ACC112 (cell line): ENCODE data around the gene CRYZ.

Source experiments
- H2AFZ ChIP-seq: fragments of 200-600 bp; sonication (generic); one replicate; pipeline ENCODE4 v1.6.0; 2017; ENCODE audit warnings: antibody characterized with exemption, low read length; ENCODE audit not compliant: unreplicated experiment
- H3K27ac ChIP-seq: fragments of 200-600 bp; sonication (generic); 2 replicates; pipeline ENCODE4 v1.5.1; 2014; ENCODE audit warnings: low read depth, mild to moderate bottlenecking, antibody characterized with exemption, low read length, moderate library complexity
- H3K27me3 ChIP-seq: fragments of 200-600 bp; sonication (generic); 2 replicates; pipeline ENCODE4 v1.6.1; 2014; ENCODE audit warnings: mild to moderate bottlenecking, antibody characterized with exemption, low read length, moderate library complexity, mixed read lengths; ENCODE audit not compliant: insufficient read depth
- H3K36me3 ChIP-seq: fragments of 200-600 bp; sonication (generic); 2 replicates; pipeline ENCODE4 v1.6.1; 2016; ENCODE audit warnings: mild to moderate bottlenecking, antibody characterized with exemption, low read length, moderate library complexity, mixed read lengths; ENCODE audit not compliant: insufficient read depth
- H3K4me1 ChIP-seq: fragments of 200-600 bp; sonication (generic); one replicate; pipeline ENCODE4 v1.6.1; 2016; ENCODE audit warnings: low read length, mixed read lengths; ENCODE audit not compliant: insufficient read depth, unreplicated experiment, control insufficient read depth
- H3K4me3 ChIP-seq: fragments of 200-600 bp; sonication (generic); 2 replicates; pipeline ENCODE4 v1.5.1; 2014; ENCODE audit warnings: mild to moderate bottlenecking, low read depth, low read length
- H3K79me2 ChIP-seq: fragments of 200-600 bp; sonication (generic); one replicate; pipeline ENCODE4 v1.6.0; 2016; ENCODE audit warnings: low read length; ENCODE audit not compliant: control insufficient read depth, unreplicated experiment, insufficient read depth

CRYZ gene

GRCh38 chr1:74729741-74730478 is 2.9 kb downstream of the CRYZ start:
- peak overlapping the region; percentile 28 for H2AFZ ChIP-seq
- H3K27me3 ChIP-seq: no peaks in the 10 kb centered on the region
- peaks cover 34% of the 10 kb centered on the region for H3K4me1 ChIP-seq
- peaks cover 3% of the 10 kb centered on the region; the same call in 1 of the 2 replicates for H3K36me3 ChIP-seq
- peak overlapping the region; percentile 32 for H3K27ac ChIP-seq
- H3K79me2 ChIP-seq: peaks cover 46% of the 10 kb centered on the region
- peak overlapping the region; percentile 38; the same call in 1 of the 2 replicates for H3K4me3 ChIP-seq

DNA sequence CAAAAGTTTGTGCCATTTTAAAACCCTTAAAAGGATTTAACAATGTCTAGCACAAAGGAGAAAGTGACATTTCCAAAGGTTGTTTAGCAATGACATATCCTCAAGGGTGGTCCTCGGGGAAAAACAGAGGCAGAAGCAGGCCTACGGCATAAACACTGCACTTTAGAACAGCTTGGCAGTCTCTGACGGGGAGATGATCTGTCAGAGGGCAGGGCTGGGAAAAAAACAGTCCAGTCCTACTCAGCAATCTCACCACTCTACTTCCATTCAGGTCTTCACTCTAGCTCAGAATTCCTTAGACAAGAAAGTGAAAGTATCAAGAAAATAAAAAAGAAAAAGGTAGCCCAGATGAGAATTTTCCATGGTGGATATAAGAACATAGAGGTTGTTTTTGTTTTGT is 4.1 kb downstream of the CRYZ start:
- no peaks in the 10 kb centered on the region for H3K27me3 ChIP-seq
- H2AFZ ChIP-seq: no peak overlapping the region
- H3K27ac ChIP-seq: no peak overlapping the region
- H3K4me1 ChIP-seq: peaks cover 28% of the 10 kb centered on the region
- H3K4me3 ChIP-seq: 0 out of 2 replicates have a peak overlapping the region, but pooled peaks have one; percentile 6
- H3K79me2 ChIP-seq: peaks cover 34% of the 10 kb centered on the region
- H3K36me3 ChIP-seq: peaks cover 9% of the 10 kb centered on the region; the same call in 1 of the 2 replicates

GRCh38 chr1:74726063-74726462 is 6.8 kb downstream of the CRYZ start:
- Histone ChIP-seq H3K79me2 (peaks cover 24% of the 10 kb centered on the region), H3K27me3 (no peaks in the 10 kb centered on the region), H3K4me3 (no peak overlapping the region), H3K36me3 (peaks cover 15% of the 10 kb centered on the region; the same call in 1 of the 2 replicates), H3K4me1 (peaks cover 19% of the 10 kb centered on the region), H2AFZ (no peak overlapping the region), H3K27ac (no peak overlapping the region)

DNA sequence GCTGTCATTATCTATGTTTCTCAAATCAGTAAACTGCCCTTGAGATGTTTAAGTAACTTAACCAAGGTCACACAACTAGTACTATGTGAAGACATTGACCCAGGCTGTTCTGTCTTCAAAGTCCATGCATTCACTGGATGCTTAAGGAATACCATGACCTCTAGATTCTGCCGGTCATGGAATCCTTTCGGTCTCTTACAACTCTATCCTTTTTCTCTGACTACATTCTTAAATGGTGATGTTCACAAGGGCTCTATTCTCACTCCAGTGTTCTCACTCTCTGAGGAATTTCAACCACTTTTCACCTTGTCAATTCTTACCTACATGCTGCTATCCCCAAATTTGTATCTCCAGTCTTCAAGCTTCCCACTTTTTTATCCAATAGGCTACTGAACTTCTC is 15.2 kb downstream of the CRYZ start:
- H3K4me3 ChIP-seq: no peak overlapping the region
- no peaks in the 10 kb centered on the region for H3K79me2 ChIP-seq
- H3K27me3 ChIP-seq: no peaks in the 10 kb centered on the region
- peaks cover 31% of the 10 kb centered on the region for H3K36me3 ChIP-seq
- H2AFZ ChIP-seq: no peak overlapping the region
- no peak overlapping the region for H3K27ac ChIP-seq
- H3K4me1 ChIP-seq: no peaks in the 10 kb centered on the region

DNA sequence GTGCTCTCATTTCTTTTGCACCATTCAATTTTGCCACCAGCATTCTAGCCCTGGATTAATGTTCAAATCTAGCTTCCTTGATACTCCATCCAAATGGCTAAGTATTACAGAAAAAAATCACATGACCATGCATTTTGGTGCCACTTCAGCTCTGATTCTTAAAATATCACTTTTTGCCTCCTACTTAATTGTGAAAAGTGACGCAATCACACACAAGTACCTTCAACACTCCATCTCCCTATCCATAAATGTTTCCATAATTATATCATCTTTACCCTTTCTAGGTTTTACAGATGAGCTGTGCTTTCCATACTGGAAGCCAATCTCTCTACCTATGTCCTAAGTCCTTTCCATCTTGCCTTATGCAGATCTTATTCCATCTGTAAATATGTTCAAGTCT is 16.0 kb downstream of the CRYZ start:
- no peak overlapping the region for H2AFZ ChIP-seq

DNA sequence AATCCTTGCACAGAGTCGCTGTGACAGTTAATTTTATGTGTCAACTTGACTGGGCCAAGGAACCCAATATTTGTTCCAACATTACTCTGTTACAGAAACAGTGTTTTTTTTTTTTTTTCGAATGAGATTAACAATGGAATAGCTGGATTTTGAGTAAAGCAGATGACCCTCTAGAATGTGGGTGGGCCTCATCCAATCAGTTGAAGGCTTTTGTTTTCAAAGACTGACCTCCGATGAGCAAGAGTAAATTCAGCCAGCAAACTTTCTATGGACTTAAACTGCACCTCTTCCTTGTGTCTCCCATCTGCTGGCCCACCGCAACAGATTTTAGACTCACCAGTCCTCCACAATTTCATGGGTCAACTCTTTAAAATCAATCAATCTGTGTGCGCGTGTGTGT is 17.0 kb downstream of the CRYZ start:
- Histone ChIP-seq H3K27me3 (no peaks in the 10 kb centered on the region), H3K4me1 (no peaks in the 10 kb centered on the region), H3K27ac (no peak overlapping the region), H2AFZ (no peak overlapping the region), H3K4me3 (no peak overlapping the region), H3K36me3 (peaks cover 22% of the 10 kb centered on the region), H3K79me2 (no peaks in the 10 kb centered on the region)

More for the DNA sequence above, 16.0 kb downstream of the CRYZ start:
- no peaks in the 10 kb centered on the region for H3K4me1 ChIP-seq
- H3K79me2 ChIP-seq: no peaks in the 10 kb centered on the region
- no peaks in the 10 kb centered on the region for H3K27me3 ChIP-seq
- H3K4me3 ChIP-seq: no peak overlapping the region
- no peak overlapping the region for H3K27ac ChIP-seq
- peaks cover 29% of the 10 kb centered on the region for H3K36me3 ChIP-seq

GRCh38 chr1:74715236-74715502 is 17.7 kb downstream of the CRYZ start:
- no peak overlapping the region for H3K4me3 ChIP-seq
- no peaks in the 10 kb centered on the region for H3K4me1 ChIP-seq
- H3K27ac ChIP-seq: no peak overlapping the region
- no peak overlapping the region for H2AFZ ChIP-seq
- no peaks in the 10 kb centered on the region for H3K79me2 ChIP-seq
- H3K27me3 ChIP-seq: no peaks in the 10 kb centered on the region
- peaks cover 15% of the 10 kb centered on the region; the same call in 1 of the 2 replicates for H3K36me3 ChIP-seq

GRCh38 chr1:74714429-74715235 is 18.2 kb downstream of the CRYZ start:
- Histone ChIP-seq H3K79me2 (no peaks in the 10 kb centered on the region), H3K36me3 (peaks cover 11% of the 10 kb centered on the region; the same call in 1 of the 2 replicates), H3K27ac (no peak overlapping the region), H3K4me3 (no peak overlapping the region), H2AFZ (no peak overlapping the region), H3K4me1 (no peaks in the 10 kb centered on the region), H3K27me3 (no peaks in the 10 kb centered on the region)

DNA sequence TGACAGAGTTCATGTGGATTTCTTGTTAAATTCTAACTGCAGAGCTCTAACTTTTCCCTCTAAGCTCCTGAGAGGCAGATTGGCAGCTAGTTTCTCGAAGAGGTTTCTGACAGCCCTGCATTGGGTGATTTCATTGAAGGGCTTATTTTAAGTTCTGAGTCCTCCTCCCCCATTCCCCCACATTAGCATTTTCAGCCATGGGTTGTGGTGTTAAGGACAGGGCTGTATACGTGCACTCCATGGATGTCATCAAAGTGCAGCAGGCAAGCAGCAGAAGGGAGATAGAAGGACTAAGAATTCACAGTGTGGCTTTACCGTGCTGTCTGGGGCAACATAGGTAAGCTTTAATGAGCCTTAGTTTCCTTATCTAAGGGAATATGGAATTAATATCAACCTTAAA is 19.0 kb downstream of the CRYZ start:
- H3K27ac ChIP-seq: no peak overlapping the region
- no peaks in the 10 kb centered on the region for H3K4me1 ChIP-seq
- no peak overlapping the region for H3K4me3 ChIP-seq
- peaks cover 8% of the 10 kb centered on the region; the same call in 1 of the 2 replicates for H3K36me3 ChIP-seq
- no peak overlapping the region for H2AFZ ChIP-seq
- H3K79me2 ChIP-seq: no peaks in the 10 kb centered on the region
- no peaks in the 10 kb centered on the region for H3K27me3 ChIP-seq

- H2AFZ ChIP-seq: no peak overlapping the region
- no peaks in the 10 kb centered on the region for H3K4me1 ChIP-seq
- no peak overlapping the region for H3K4me3 ChIP-seq
- H3K27me3 ChIP-seq: no peaks in the 10 kb centered on the region
- peaks cover 3% of the 10 kb centered on the region; the same call in 1 of the 2 replicates for H3K36me3 ChIP-seq
- H3K79me2 ChIP-seq: no peaks in the 10 kb centered on the region
- no peak overlapping the region for H3K27ac ChIP-seq
Observed at GRCh38 chr1:74712881-74713280, 20.0 kb downstream of the CRYZ start.
